Parathyroid adenoma (tissue), 2 donors: Measurements from ENCODE around the gene PLIN4.

Source experiments
- H2AFZ ChIP-seq: fragments of 300-600 bp; sonication (generic); one replicate; pipeline ENCODE4 v1.7.0; 2017; ENCODE audit warnings: antibody characterized with exemption, mild to moderate bottlenecking
- H3K27ac ChIP-seq: fragments of 300-600 bp; sonication (generic); one replicate; pipeline ENCODE4 v1.7.0; 2017
- H3K27me3 ChIP-seq: fragments of 300-600 bp; sonication (generic); one replicate; pipeline ENCODE4 v1.7.0; 2017; ENCODE audit warnings: low read length; ENCODE audit not compliant: control insufficient read depth, insufficient read depth
- H3K36me3 ChIP-seq: fragments of 300-600 bp; sonication (generic); one replicate; pipeline ENCODE4 v1.7.0; 2017; ENCODE audit warnings: low read length; ENCODE audit not compliant: control insufficient read depth, insufficient read depth
- H3K4me1 ChIP-seq: fragments of 300-600 bp; sonication (generic); one replicate; pipeline ENCODE4 v1.7.0; 2017; ENCODE audit warnings: control low read depth
- H3K4me2 ChIP-seq: fragments of 300-600 bp; sonication (generic); one replicate; pipeline ENCODE4 v1.7.0; 2017; ENCODE audit warnings: low read length
- H3K4me3 ChIP-seq: fragments of 300-600 bp; sonication (generic); one replicate; pipeline ENCODE4 v1.7.0; 2017; ENCODE audit warnings: low read depth, low read length
- H3K79me2 ChIP-seq: fragments of 300-600 bp; sonication (generic); one replicate; pipeline ENCODE4 v1.7.0; 2017; ENCODE audit warnings: control low read depth
- H3K9ac ChIP-seq: fragments of 300-600 bp; sonication (generic); one replicate; pipeline ENCODE4 v1.7.0; 2017; ENCODE audit warnings: mild to moderate bottlenecking
- H3K9me3 ChIP-seq: fragments of 300-600 bp; sonication (generic); one replicate; pipeline ENCODE4 v1.7.0; 2017; ENCODE audit warnings: low read length; ENCODE audit not compliant: control insufficient read depth
- CTCF ChIP-seq: fragments of 300-600 bp; sonication (generic); IDR thresholded peaks from one replicate; pipeline ENCODE4 v1.7.0; 2017; ENCODE audit warnings: antibody characterized with exemption, mild to moderate bottlenecking
- donor health status: primary hyperparathyroidism.

Gene PLIN4

GRCh38 chr19:4559569-4559968 lies 41.3 kb upstream of the PLIN4 start, which contains the start of gene SEMA6B:
SEMA6B (minus strand) TSS chr19:4559684; CDS start chr19:4558457, 1,227 bp downstream.
- H3K27ac ChIP-seq, result peak within 1 kb of the TSS; percentile 34
- H3K4me3 ChIP-seq, result peak within 1 kb of the TSS; percentile 29
- H3K9ac ChIP-seq, result no peak within 1 kb of the TSS

GRCh38 chr19:4557971-4558941 lies 40.0 kb upstream of the PLIN4 start:
- Histone ChIP-seq H3K4me3 (peak overlapping the region; percentile 29), H3K27ac (no peak overlapping the region), H3K36me3 (no peaks in the 10 kb centered on the region), H2AFZ (no peak overlapping the region), H3K79me2 (no peaks in the 10 kb centered on the region), H3K4me1 (no peaks in the 10 kb centered on the region), H3K9me3 (no peaks in the 10 kb centered on the region), H3K4me2 (no peak overlapping the region), H3K9ac (no peak overlapping the region), H3K27me3 (no peaks in the 10 kb centered on the region)
- TF ChIP-seq CTCF, result peak; percentile 98

More at GRCh38 chr19:4559569-4559968, 41.3 kb upstream of the PLIN4 start, which contains the start of gene SEMA6B:
- no peak within 1 kb of the TSS for H3K4me2 ChIP-seq
- no peaks in the 10 kb centered on the region for H3K9me3 ChIP-seq
- no peaks in the 10 kb centered on the region for H3K79me2 ChIP-seq
- H3K36me3 ChIP-seq, result no peaks in the 10 kb centered on the region
- no peaks in the 10 kb centered on the region for H3K27me3 ChIP-seq
- no peaks in the 10 kb centered on the region for H3K4me1 ChIP-seq
- no peak within 1 kb of the TSS for H2AFZ ChIP-seq
- no peak for TF ChIP-seq CTCF

GRCh38 chr19:4557144-4557970 lies 39.1 kb upstream of the PLIN4 start:
- Histone ChIP-seq H3K79me2 (no peaks in the 10 kb centered on the region), H3K4me3 (no peak overlapping the region), H3K27ac (no peak overlapping the region), H3K9ac (no peak overlapping the region), H3K9me3 (no peaks in the 10 kb centered on the region), H3K36me3 (no peaks in the 10 kb centered on the region), H2AFZ (no peak overlapping the region), H3K4me2 (no peak overlapping the region), H3K4me1 (no peaks in the 10 kb centered on the region), H3K27me3 (no peaks in the 10 kb centered on the region)
- no peak for TF ChIP-seq CTCF

GRCh38 chr19:4556597-4557127 lies 38.4 kb upstream of the PLIN4 start:
- Histone ChIP-seq H3K27me3 (no peaks in the 10 kb centered on the region), H3K4me3 (no peak overlapping the region), H3K9ac (no peak overlapping the region), H2AFZ (no peak overlapping the region), H3K27ac (no peak overlapping the region), H3K4me1 (no peaks in the 10 kb centered on the region), H3K36me3 (no peaks in the 10 kb centered on the region), H3K79me2 (no peaks in the 10 kb centered on the region), H3K4me2 (no peak overlapping the region), H3K9me3 (no peaks in the 10 kb centered on the region)
- no peak for TF ChIP-seq CTCF
